ENCODE data around the gene ADGRF1. TPM values are rescaled to one million over a fixed set of nuclear protein-coding genes. Genes with fewer than 3 reads are reported as not detected.

ADGRF1 gene
- total RNA-seq, 2 donors from 2014 or later = not detected

- Mint-ChIP-seq H3K36me3 (ENCODE audit: low read depth) (no peaks in the 10 kb centered on the region), H3K4me3 (no peak overlapping the region), H3K27ac (no peak overlapping the region), H3K27me3 (peaks cover 19% of the 10 kb centered on the region), H3K4me1 (no peaks in the 10 kb centered on the region)
- no peaks in the 10 kb centered on the region for H3K9me3 ChIP-seq (ENCODE audit: control insufficient read depth, low read length, poor library complexity, severe bottlenecking)
- DNase-seq = no peak
- no peak for ATAC-seq
Observed at GRCh38 chr6:47073125-47074110, 31.3 kb upstream of the ADGRF1 start.

DNA sequence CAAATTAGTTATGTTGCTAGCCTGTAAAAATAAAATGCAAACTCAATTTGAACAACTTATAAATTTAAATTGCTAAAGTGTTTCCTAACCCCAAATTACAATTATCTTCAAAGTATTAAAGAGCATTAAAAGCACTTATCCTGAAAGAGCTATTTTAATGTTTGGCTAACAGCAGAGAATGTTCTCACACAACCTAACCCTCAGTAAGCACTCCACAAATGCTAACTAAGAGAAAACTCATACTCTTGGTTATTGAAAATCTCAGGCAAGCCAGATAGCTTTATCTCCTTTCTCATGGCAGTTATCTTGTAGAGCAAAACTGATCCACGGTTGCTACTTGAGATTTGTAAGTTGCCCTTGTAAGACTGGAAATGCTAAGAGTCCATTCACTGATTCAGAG lies 30.5 kb upstream of the ADGRF1 start:
- no peak for DNase-seq
- H3K36me3 Mint-ChIP-seq (ENCODE audit: low read depth) = no peaks in the 10 kb centered on the region
- H3K4me1 Mint-ChIP-seq = no peaks in the 10 kb centered on the region
- no peaks in the 10 kb centered on the region for H3K9me3 ChIP-seq (ENCODE audit: control insufficient read depth, low read length, poor library complexity, severe bottlenecking)
- no peak overlapping the region for H3K4me3 Mint-ChIP-seq
- peaks cover 14% of the 10 kb centered on the region for H3K27me3 Mint-ChIP-seq
- no peak for ATAC-seq
- no peak overlapping the region for H3K27ac Mint-ChIP-seq

- DNase-seq (no peak), ATAC-seq (no peak)
- Mint-ChIP-seq H3K27ac (no peak overlapping the region), H3K27me3 (peaks cover 8% of the 10 kb centered on the region), H3K4me3 (no peak overlapping the region), H3K36me3 (ENCODE audit: low read depth) (no peaks in the 10 kb centered on the region), H3K4me1 (no peaks in the 10 kb centered on the region)
- no peaks in the 10 kb centered on the region for H3K9me3 ChIP-seq (ENCODE audit: control insufficient read depth, low read length, poor library complexity, severe bottlenecking)
Observed at GRCh38 chr6:47071681-47072080, 29.5 kb upstream of the ADGRF1 start.

DNA sequence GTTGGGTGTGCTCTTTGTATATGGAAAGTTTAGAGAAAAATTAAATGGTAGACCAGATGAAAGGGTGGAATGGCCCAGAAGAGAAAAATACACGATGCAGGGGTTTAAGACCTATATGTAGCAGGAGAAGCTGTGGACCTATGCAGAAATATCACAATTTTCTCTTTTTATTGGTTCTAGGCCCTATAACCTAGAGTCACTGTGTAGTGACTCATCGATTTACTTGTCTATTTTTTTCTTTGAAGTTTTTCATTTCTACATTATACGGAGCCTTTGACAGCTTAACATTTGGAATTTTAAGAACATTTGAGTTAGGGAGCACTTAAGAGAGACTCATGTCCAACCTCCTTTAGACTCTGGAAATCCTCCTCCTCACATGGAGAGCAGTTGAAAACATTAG lies 28.3 kb upstream of the ADGRF1 start:
- Mint-ChIP-seq H3K27me3 (peaks cover under 1% of the 10 kb centered on the region), H3K4me1 (no peaks in the 10 kb centered on the region), H3K4me3 (no peak overlapping the region), H3K27ac (no peak overlapping the region), H3K36me3 (ENCODE audit: low read depth) (no peaks in the 10 kb centered on the region)
- H3K9me3 ChIP-seq (ENCODE audit: control insufficient read depth, low read length, poor library complexity, severe bottlenecking) = no peaks in the 10 kb centered on the region
- DNase-seq (no peak), ATAC-seq (no peak)

DNA sequence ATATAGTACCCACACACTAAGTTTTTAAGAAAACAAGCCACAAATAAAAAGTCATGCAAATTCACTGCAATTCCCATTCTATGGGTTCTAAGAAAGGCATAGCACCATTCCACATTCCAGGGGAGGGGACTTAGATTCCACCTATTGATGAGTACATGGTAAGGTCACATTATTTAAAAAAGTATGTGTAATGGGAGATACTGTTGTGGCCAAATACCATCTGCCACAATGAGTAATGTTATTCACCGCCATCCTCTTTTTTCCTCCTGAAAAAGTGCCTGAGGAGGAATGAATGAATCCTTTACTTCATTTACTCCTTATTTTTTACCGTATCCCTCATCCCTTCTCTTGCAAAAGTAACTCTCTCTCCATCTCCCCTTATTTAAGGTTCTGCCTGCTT lies 27.0 kb upstream of the ADGRF1 start:
- H3K4me1 Mint-ChIP-seq = no peaks in the 10 kb centered on the region
- no peaks in the 10 kb centered on the region for H3K27me3 Mint-ChIP-seq
- H3K4me3 Mint-ChIP-seq = no peak overlapping the region
- H3K27ac Mint-ChIP-seq = no peak overlapping the region
- no peaks in the 10 kb centered on the region for H3K9me3 ChIP-seq (ENCODE audit: control insufficient read depth, low read length, poor library complexity, severe bottlenecking)
- ATAC-seq = no peak
- H3K36me3 Mint-ChIP-seq (ENCODE audit: low read depth) = no peaks in the 10 kb centered on the region
- DNase-seq = no peak

DNA sequence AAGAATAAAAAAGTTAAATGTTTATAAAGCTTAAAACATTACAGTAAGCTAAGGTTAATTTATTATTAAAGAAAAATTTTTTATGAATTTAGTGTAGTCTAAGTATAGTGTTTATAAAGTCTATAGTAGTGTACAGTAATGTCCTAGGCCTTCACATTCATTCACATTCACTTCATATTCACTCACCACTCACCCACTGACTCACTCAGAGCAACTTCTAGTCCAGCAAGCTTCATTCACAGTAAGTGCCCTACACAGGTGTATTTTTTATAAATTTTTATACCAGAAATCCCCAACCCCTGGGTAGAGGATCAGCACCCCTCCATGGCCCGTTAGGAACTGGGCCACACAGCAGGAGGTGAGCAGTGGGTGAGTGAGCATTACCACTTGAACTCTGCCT lies 24.3 kb upstream of the ADGRF1 start:
- no peak overlapping the region for H3K27ac Mint-ChIP-seq
- DNase-seq = no peak
- H3K4me1 Mint-ChIP-seq = no peaks in the 10 kb centered on the region
- ATAC-seq = no peak
- H3K4me3 Mint-ChIP-seq = no peak overlapping the region
- no peaks in the 10 kb centered on the region for H3K36me3 Mint-ChIP-seq (ENCODE audit: low read depth)
- no peaks in the 10 kb centered on the region for H3K27me3 Mint-ChIP-seq
- H3K9me3 ChIP-seq (ENCODE audit: control insufficient read depth, low read length, poor library complexity, severe bottlenecking) = no peaks in the 10 kb centered on the region

- DNase-seq = no peak
- H3K27ac Mint-ChIP-seq = no peak overlapping the region
- H3K4me3 Mint-ChIP-seq = no peak overlapping the region
- no peaks in the 10 kb centered on the region for H3K4me1 Mint-ChIP-seq
- no peaks in the 10 kb centered on the region for H3K27me3 Mint-ChIP-seq
- no peaks in the 10 kb centered on the region for H3K9me3 ChIP-seq (ENCODE audit: control insufficient read depth, low read length, poor library complexity, severe bottlenecking)
- H3K36me3 Mint-ChIP-seq (ENCODE audit: low read depth) = no peaks in the 10 kb centered on the region
- ATAC-seq = no peak
Observed at GRCh38 chr6:47064274-47064673, 22.1 kb upstream of the ADGRF1 start.

- Mint-ChIP-seq H3K27me3 (no peaks in the 10 kb centered on the region), H3K27ac (no peak overlapping the region), H3K4me1 (no peaks in the 10 kb centered on the region), H3K36me3 (ENCODE audit: low read depth) (no peaks in the 10 kb centered on the region), H3K4me3 (no peak overlapping the region)
- H3K9me3 ChIP-seq (ENCODE audit: control insufficient read depth, low read length, poor library complexity, severe bottlenecking) = no peaks in the 10 kb centered on the region
- DNase-seq = no peak
- no peak for ATAC-seq
Observed at GRCh38 chr6:47062346-47062745, 20.2 kb upstream of the ADGRF1 start.

DNA sequence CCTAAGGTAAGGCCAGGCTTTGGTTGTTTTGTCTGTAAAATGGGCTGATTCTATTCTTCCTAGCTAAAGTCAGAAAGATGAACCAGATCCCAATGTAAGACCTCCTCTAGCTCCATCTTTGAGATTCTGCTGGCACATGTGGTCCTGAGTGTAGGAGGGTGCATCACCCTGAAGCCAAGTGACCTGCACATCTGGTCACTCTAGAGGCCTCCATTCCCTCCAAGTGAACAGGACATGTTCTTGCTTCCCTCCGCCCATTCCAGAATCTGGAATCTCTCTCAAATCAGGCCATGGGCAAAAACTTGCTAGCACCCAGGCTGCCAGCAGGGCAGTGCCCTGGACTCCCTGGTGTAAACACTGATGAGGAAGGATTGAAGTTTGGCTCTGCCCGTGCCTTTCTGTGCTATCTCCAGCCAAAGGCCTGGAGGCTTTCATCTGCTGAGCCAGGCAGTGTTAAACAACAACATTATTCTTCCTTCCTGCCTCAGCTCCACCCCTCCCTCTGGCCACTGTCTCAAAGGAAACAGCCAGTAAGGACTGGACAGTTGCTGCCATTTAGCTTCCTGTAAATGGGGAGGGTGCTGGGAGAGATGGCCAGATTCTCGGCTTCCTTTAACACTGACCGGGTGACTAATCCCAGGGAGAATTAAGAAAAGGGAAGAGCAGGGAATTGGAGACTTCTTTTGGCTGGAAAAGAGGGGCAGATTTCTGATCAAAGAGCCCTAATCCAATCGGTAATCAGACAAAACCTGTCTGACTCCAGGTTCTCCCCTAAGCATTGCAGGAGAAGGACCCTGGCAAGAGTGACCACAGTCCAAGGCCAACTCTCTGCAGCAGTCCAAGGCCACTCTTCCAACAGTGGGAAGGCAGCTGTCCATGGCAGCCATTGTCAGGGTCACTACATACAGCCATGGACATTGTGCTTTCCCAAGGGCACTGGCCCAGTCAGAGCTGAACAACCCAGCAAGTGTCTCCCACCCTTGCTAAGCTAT lies 19.5 kb upstream of the ADGRF1 start:
- no peak for DNase-seq
- Mint-ChIP-seq H3K4me3 (no peak overlapping the region), H3K36me3 (ENCODE audit: low read depth) (no peaks in the 10 kb centered on the region), H3K4me1 (no peaks in the 10 kb centered on the region), H3K27me3 (no peaks in the 10 kb centered on the region), H3K27ac (no peak overlapping the region)
- H3K9me3 ChIP-seq (ENCODE audit: control insufficient read depth, low read length, poor library complexity, severe bottlenecking) = no peaks in the 10 kb centered on the region
- no peak for ATAC-seq

GRCh38 chr6:47059216-47059885 lies 17.2 kb upstream of the ADGRF1 start:
- no peak for DNase-seq
- Mint-ChIP-seq H3K27ac (no peak overlapping the region), H3K4me3 (no peak overlapping the region), H3K4me1 (no peaks in the 10 kb centered on the region), H3K36me3 (ENCODE audit: low read depth) (no peaks in the 10 kb centered on the region), H3K27me3 (no peaks in the 10 kb centered on the region)
- ATAC-seq = no peak
- no peaks in the 10 kb centered on the region for H3K9me3 ChIP-seq (ENCODE audit: control insufficient read depth, low read length, poor library complexity, severe bottlenecking)

DNA sequence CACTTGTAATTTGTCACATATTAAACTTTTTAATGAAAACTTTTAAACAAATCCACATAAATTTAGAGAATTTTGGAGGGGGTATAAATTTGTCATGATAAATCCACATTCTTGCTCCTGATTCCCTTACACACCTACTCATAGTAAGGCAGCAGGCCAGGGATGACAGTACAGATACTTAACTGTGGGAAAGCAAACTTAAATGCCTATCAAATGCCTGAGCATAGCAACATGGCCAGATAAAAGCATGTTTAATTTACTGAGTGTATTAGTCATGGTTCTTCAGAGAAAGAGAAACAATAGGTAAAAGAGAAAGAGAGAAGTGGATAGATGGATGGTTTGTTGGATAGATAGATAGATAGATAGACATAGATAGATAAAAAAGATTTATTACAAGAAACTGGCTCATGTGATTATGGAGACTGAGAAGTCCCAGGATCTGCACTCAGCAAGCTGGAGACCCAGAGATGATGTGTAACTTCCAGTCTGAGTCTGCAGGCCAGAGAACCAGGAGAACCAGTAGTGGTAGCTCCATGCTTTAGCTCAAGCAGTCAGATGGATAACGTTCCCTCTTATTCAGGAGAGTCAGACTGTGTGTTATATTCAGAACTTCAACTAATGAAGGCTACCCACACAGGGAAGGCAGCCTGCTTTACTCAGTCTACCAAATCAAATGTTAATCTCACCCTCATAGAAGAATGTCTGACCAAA lies 15.9 kb upstream of the ADGRF1 start:
- no peaks in the 10 kb centered on the region for H3K36me3 Mint-ChIP-seq (ENCODE audit: low read depth)
- H3K4me1 Mint-ChIP-seq = no peaks in the 10 kb centered on the region
- H3K27me3 Mint-ChIP-seq = peaks cover 3% of the 10 kb centered on the region
- no peak for DNase-seq
- ATAC-seq = no peak
- H3K27ac Mint-ChIP-seq = no peak overlapping the region
- H3K4me3 Mint-ChIP-seq = no peak overlapping the region
- no peaks in the 10 kb centered on the region for H3K9me3 ChIP-seq (ENCODE audit: control insufficient read depth, low read length, poor library complexity, severe bottlenecking)

- no peak for DNase-seq
- H3K9me3 ChIP-seq (ENCODE audit: control insufficient read depth, low read length, poor library complexity, severe bottlenecking) = no peaks in the 10 kb centered on the region
- no peaks in the 10 kb centered on the region for H3K36me3 Mint-ChIP-seq (ENCODE audit: low read depth)
- ATAC-seq = no peak
- H3K27ac Mint-ChIP-seq = no peak overlapping the region
- H3K27me3 Mint-ChIP-seq = peaks cover 6% of the 10 kb centered on the region
- no peak overlapping the region for H3K4me3 Mint-ChIP-seq
- no peaks in the 10 kb centered on the region for H3K4me1 Mint-ChIP-seq
Observed at GRCh38 chr6:47056832-47057231, 14.7 kb upstream of the ADGRF1 start.
